ENCODE results near the gene C22orf39. TPM values are rescaled to one million over a fixed set of nuclear protein-coding genes. Genes with fewer than 3 reads are reported as not detected.

Gene C22orf39
- total RNA-seq, 3 donors from 2014 or later = 21.9 to 60.4 (median 28.0) TPM

DNA sequence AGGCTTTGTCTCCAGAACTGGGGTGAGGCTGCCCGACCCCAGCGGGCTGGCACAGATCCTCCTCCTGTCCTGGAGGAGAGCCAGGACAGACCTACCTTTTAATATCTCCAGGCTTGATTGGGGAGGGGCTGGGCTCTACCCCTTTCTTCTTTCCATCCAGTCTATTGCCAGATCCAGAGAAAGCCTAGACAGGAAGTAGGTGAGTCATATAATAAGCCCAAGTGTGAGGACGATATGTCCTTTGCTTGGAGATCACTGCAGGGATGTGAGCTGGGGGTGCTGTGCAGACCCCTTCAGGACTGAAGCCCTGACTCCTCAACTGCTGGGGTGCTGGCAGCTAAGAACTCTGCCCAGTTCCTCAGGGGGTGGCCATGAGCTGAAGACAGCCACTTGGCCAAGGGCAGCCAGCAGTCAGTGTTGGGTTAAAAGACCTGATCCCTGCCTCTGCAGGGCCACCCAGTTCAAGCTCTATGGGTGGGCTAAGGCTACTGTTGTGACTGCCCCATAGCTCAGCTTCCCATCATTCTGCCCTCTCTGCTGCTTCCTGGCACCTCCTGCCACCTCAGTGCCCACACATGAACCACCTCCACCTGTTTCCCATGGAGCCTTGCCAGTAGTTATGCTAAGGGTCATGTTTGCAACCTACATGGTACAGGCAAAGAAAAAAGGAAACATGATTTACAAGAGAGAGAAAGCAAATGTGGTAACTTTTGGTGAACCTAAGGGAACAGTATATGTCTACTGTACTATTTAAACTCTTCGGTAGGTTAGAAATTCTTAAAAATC lies 8.3 kb upstream of the C22orf39 start:
- ATAC-seq = no peak

DNA sequence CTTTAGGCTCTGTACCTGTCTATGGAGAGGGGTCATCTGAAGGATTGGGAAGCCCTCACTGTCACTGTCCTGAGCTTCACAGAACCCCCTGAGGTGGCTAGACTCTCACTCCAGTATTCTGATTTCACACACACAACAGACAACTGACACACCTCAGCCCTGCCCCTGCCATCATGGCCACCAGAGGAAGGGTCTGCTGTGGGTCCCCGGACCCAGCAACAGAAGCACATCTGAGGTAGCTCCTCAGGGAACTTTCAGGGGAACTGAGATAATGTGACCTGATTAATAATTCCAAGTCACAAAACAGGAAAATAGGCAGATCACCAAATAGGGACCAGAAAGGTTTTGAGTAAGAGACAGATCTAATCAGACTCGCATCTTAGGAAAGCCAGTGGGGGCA lies 7.5 kb upstream of the C22orf39 start:
- intact Hi-C loops (cut with DNase I, micrococcal nuclease) = no loop called here
- no peak for ATAC-seq

More for the DNA sequence above, 8.3 kb upstream of the C22orf39 start:
- DNase-seq = no peak
- Histone ChIP-seq H3K36me3 (ENCODE audit: low read depth) (peaks cover 13% of the 10 kb centered on the region), H3K4me1 (ENCODE audit: low read depth) (no peaks in the 10 kb centered on the region), H3K4me3 (no peak overlapping the region), H3K9me3 (no peaks in the 10 kb centered on the region)
- intact Hi-C loops (cut with DNase I, micrococcal nuclease) = no loop called here
- no peak for TF ChIP-seq CTCF (IDR thresholded peaks at IDR 0.05)

GRCh38 chr22:19454156-19454555 lies 6.6 kb upstream of the C22orf39 start:
- no peak for TF ChIP-seq CTCF (IDR thresholded peaks at IDR 0.05)
- H3K4me3 ChIP-seq = no peak overlapping the region
- ATAC-seq (no peak), DNase-seq (no peak)
- H3K4me1 ChIP-seq (ENCODE audit: low read depth) = no peaks in the 10 kb centered on the region
- peaks cover 13% of the 10 kb centered on the region for H3K36me3 ChIP-seq (ENCODE audit: low read depth)
- intact Hi-C loops (cut with DNase I, micrococcal nuclease) = no loop called here
- no peaks in the 10 kb centered on the region for H3K9me3 ChIP-seq

More for the DNA sequence above, 7.5 kb upstream of the C22orf39 start:
- peaks cover 13% of the 10 kb centered on the region for H3K36me3 ChIP-seq (ENCODE audit: low read depth)
- H3K4me3 ChIP-seq = no peak overlapping the region
- H3K4me1 ChIP-seq (ENCODE audit: low read depth) = no peaks in the 10 kb centered on the region
- no peaks in the 10 kb centered on the region for H3K9me3 ChIP-seq
- DNase-seq = no peak
- no peak for TF ChIP-seq CTCF (IDR thresholded peaks at IDR 0.05)

- intact Hi-C loops (cut with DNase I, micrococcal nuclease) = no loop called here
- Histone ChIP-seq H3K4me3 (no peak overlapping the region), H3K36me3 (ENCODE audit: low read depth) (peaks cover 13% of the 10 kb centered on the region), H3K4me1 (ENCODE audit: low read depth) (peaks cover 3% of the 10 kb centered on the region), H3K9me3 (no peaks in the 10 kb centered on the region)
- no peak for TF ChIP-seq CTCF (IDR thresholded peaks at IDR 0.05)
- no peak for ATAC-seq
- DNase-seq = no peak
Observed at GRCh38 chr22:19453718-19454117, 6.2 kb upstream of the C22orf39 start.

GRCh38 chr22:19451570-19451969 lies 4.1 kb upstream of the C22orf39 start:
- Histone ChIP-seq H3K4me3 (no peak overlapping the region), H3K4me1 (ENCODE audit: low read depth) (peaks cover 13% of the 10 kb centered on the region), H3K9me3 (no peaks in the 10 kb centered on the region), H3K36me3 (ENCODE audit: low read depth) (peaks cover 11% of the 10 kb centered on the region)
- ATAC-seq (no peak), DNase-seq (no peak)
- intact Hi-C loops (cut with DNase I, micrococcal nuclease) = no loop called here
- no peak for TF ChIP-seq CTCF (IDR thresholded peaks at IDR 0.05)
